Activated T-helper 1 cell treated with Interleukin-2 at 50 U/mL for 16 hours (primary cell): ENCODE data around the gene RIN1.
"Not testable (repeated sequence)": the region's sequence is repeated elsewhere in the genome, so short reads cannot be mapped to it uniquely, and the experiment has no call there.

Experiments
- DNase-seq: peaks from one replicate; pipeline ENCODE4 v3.0.0-alpha.2; 2020; ENCODE audit warnings: low read depth

The RIN1 gene

GRCh38 chr11:66318600-66318970 is 17.6 kb downstream of the RIN1 start:
- DNase-seq: no peak

GRCh38 chr11:66317723-66318599 is 18.3 kb downstream of the RIN1 start:
- DNase-seq: peak; percentile 29

DNA sequence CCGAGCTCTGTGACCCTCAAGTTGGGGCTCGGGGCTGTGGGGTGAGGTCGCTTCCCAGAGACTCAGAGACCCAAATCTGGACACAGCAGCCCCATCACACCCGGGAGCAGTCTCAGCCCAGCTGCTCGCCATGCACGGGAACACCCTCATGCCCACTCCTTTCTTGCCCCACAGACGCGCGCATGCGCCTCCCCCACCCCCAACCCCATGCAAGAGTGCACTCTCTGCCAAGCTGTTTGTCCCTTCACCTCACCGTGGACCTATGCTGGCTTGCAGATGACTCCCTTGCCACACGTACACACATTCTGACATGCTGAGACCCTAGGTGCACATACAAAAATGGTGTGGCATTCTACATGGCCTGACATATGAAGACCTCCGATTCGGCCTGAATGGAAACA is 18.9 kb downstream of the RIN1 start:
- DNase-seq: no peak

- no peak for DNase-seq
Measured at GRCh38 chr11:66316849-66317251, 19.4 kb downstream of the RIN1 start, which contains the start of gene CD248. Gene CD248 (minus strand): TSS chr11:66317044. CDS start chr11:66317027, 17 bp downstream.

DNA sequence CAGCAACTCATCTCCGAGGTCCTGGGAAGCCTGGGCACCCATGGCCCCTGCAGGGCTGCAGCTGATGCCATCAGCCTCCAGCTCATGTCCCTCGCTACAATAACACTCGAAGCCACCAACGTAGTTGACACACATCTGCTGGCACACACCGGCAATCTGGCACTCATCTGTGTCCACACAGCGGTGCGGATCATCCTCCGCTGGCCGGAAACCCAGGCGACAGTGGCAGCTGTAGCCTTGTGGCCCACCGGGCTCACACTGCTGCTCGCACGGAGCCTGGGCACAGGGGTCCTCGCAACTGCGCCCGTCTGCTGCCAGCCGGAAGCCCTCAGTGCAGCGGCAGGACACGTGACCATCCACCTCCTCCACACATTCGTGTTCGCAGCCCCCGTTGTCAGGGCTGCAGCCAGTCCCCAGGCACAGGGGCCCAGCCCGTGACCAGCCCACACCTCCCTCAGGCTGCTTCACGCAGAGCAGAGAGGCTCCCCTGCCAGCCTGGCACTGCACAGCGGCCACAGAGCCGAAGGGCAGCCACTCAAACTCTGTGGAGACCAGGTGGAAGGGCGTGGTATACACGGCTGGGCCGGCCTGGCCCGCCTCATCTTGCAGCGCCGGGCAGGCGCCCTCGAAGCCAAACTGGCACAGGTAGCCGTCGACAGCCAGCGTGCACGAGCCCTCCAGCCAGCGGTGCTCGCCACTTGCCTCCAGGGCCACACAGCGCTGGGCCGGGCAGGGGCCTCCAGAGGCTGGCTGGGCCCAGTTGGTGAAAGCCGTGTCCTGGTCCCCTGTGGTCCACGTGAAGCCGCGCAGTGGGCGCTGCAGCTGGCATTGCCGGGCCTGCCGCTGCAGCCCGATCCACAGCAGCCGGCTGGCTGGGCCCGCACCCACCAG is 20.1 kb downstream of the RIN1 start:
- no peak for DNase-seq

DNA sequence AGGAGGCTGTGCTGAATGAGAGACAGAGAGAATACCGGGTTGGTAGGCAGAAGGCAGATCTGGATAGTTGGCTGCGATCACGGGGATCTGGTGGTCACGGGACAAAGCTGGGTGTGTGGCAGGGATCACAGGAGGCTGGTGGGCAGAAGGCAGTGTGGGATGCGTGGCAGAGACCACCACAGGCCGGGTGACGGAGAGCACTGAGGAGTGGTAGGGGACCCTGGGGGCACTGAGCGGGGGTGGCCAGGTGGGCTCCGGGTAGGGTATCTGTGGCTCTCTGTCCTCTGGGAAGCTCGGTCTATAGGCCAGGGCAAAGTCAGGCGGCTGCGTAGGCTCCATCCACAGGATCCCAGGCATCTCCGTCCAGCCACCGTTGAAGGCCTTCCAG is 20.7 kb downstream of the RIN1 start:
- no peak for DNase-seq

GRCh38 chr11:66314561-66315497 is 21.4 kb downstream of the RIN1 start:
- DNase-seq: no peak

GRCh38 chr11:66314186-66314501 is 22.1 kb downstream of the RIN1 start:
- DNase-seq: no peak

GRCh38 chr11:66313321-66314185 is 22.7 kb downstream of the RIN1 start:
- DNase-seq: no peak

GRCh38 chr11:66312549-66313320 is 23.5 kb downstream of the RIN1 start:
- peak; percentile 93 for DNase-seq

GRCh38 chr11:66311965-66312548 is 24.2 kb downstream of the RIN1 start:
- peak; percentile 99 for DNase-seq

GRCh38 chr11:66311470-66311964 is 24.7 kb downstream of the RIN1 start:
- DNase-seq: no peak

DNA sequence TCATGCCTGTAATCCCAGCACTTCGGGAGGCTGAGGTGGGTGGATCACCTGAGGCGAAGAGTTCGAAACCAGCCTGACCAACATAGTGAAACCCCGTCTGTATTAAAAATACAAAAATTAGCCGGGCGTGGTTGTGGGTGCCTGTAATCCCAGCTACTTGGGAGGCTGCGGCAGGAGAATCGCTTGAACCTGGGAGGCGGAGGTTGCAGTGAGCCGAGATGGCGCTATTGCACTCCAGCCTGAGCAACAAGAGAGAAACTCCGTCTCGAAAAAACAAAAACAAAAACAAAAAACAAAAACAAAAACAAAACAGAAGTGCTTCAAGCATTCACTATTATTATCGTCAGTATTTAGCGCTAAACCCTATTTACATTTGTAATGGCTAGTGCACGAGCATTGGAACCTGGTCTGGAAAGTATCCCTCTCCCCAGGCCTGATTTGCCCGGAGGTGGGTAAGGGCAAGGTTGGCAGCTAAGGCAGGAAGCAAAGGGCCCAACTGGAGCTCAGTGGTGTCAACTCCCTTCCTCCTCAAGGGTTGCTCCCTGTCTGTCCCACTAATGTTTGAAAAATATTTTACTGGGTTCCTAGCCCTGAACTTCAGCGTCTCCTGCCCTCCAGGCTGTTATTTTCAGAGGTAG is 25.3 kb downstream of the RIN1 start:
- not testable (repeated sequence) for DNase-seq

- no peak for DNase-seq
Measured at GRCh38 chr11:66310324-66310723, 25.9 kb downstream of the RIN1 start.

- DNase-seq: no peak
Measured at GRCh38 chr11:66309475-66309874, 26.8 kb downstream of the RIN1 start.

DNA sequence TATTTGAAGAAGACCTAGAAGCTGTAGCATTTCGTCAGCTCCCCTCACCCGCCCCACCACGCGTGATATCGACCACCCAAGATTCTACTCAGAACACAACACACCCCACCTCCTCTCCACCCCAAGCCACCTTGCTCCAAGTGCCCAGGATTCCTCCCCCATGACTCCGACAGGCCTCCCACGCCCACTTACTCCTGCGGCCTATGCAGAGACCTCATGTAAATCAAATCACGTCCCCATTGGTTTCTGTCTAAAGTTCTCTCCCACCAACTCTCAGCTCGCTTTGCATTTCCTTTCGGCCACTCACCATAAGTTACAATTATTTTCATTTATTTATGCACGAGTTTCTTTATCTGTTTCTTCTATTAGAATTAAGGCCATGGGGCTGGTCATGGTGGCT is 33.6 kb downstream of the RIN1 start:
- no peak for DNase-seq

GRCh38 chr11:66299186-66299585 is 37.0 kb downstream of the RIN1 start:
- DNase-seq: no peak

DNA sequence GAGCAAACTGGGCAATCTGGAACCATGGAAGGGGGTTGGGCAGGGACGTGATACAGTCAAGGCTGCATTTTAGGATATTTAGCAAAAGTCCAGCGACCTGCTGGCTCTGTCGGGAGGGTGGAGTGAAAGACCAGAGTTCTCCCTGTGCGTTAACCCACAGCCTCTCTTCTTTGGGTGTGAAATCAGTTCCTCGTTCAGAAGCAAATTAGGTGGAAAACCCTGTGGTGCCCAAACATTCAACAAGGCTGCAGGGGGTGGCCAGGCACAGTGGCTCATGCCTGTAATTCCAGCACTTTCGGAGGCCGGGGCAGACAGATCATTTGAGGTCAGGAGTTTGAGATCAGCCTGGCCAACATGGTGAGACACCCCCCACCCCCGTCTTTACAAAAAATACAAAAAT is 38.6 kb downstream of the RIN1 start:
- DNase-seq: no peak
